Amniotic stem cell (primary cell): ENCODE data around the gene TCIRG1.

ENCODE experiments used
- DNase-seq: peaks from one replicate; lab custom pipeline; 2025; lab: John Stamatoyannopoulos, UW

Gene TCIRG1

GRCh38 chr11:68017980-68018729, 20.7 kb upstream of the TCIRG1 start:
- no peak for DNase-seq

- DNase-seq, result no peak
Observed at GRCh38 chr11:68018730-68019190, 20.1 kb upstream of the TCIRG1 start.

GRCh38 chr11:68019486-68019885, 19.3 kb upstream of the TCIRG1 start:
- no peak for DNase-seq

- DNase-seq, result no peak
Observed at GRCh38 chr11:68020575-68020974, 18.2 kb upstream of the TCIRG1 start.

GRCh38 chr11:68021167-68021787, 17.5 kb upstream of the TCIRG1 start:
- DNase-seq, result no peak

- DNase-seq, result no peak
Observed at GRCh38 chr11:68022531-68022930, 16.3 kb upstream of the TCIRG1 start.

GRCh38 chr11:68024508-68024907, 14.3 kb upstream of the TCIRG1 start:
- DNase-seq, result no peak

GRCh38 chr11:68025047-68025446, 13.8 kb upstream of the TCIRG1 start:
- no peak for DNase-seq

- no peak for DNase-seq
Observed at GRCh38 chr11:68026391-68027105, 12.3 kb upstream of the TCIRG1 start.

GRCh38 chr11:68027667-68028066, 11.2 kb upstream of the TCIRG1 start:
- DNase-seq, result no peak

GRCh38 chr11:68028802-68029545, 9.9 kb upstream of the TCIRG1 start:
- no peak for DNase-seq

GRCh38 chr11:68030318-68031143, 8.3 kb upstream of the TCIRG1 start, which contains the start of gene NDUFS8:
Gene NDUFS8 (plus strand): TSS chr11:68030681. CDS start chr11:68032152, 1,471 bp downstream.
- DNase-seq, result peak; percentile 99

GRCh38 chr11:68031144-68031464, 7.7 kb upstream of the TCIRG1 start:
- no peak for DNase-seq

GRCh38 chr11:68032003-68032402, 6.8 kb upstream of the TCIRG1 start:
- DNase-seq, result no peak

GRCh38 chr11:68032997-68033707, 5.7 kb upstream of the TCIRG1 start:
- no peak for DNase-seq

GRCh38 chr11:68033708-68034045, 5.1 kb upstream of the TCIRG1 start:
- no peak for DNase-seq

GRCh38 chr11:68035266-68035876, 3.5 kb upstream of the TCIRG1 start:
- no peak for DNase-seq

GRCh38 chr11:68036141-68036716, 2.6 kb upstream of the TCIRG1 start:
- no peak for DNase-seq

- DNase-seq, result no peak
Observed at GRCh38 chr11:68036717-68037239, 2.0 kb upstream of the TCIRG1 start.
